Nephron progenitor cell (in vitro differentiated cells): Measurements from ENCODE around the gene HIPK2.

Experiments
- DNase-seq: peaks from one replicate; pipeline ENCODE4 v3.0.0; 2021
- H3K27ac Mint-ChIP-seq: 2 replicates; pipeline ENCODE4 v1.8.0; 2021; ENCODE audit warnings: mild to moderate bottlenecking, moderate library complexity, mixed read lengths
- H3K27me3 Mint-ChIP-seq: 2 replicates; pipeline ENCODE4 v1.8.0; 2021; ENCODE audit warnings: mild to moderate bottlenecking, low read depth, mixed read lengths; ENCODE audit not compliant: poor library complexity
- H3K36me3 Mint-ChIP-seq: 2 replicates; pipeline ENCODE4 v1.8.0; 2021; ENCODE audit warnings: low read depth, mixed read lengths
- H3K4me1 Mint-ChIP-seq: 2 replicates; pipeline ENCODE4 v1.8.0; 2021; ENCODE audit warnings: mixed read lengths
- H3K4me3 Mint-ChIP-seq: 2 replicates; pipeline ENCODE4 v1.8.0; 2021; ENCODE audit warnings: mild to moderate bottlenecking, moderate library complexity, mixed read lengths
- H3K9me3 Mint-ChIP-seq: 2 replicates; pipeline ENCODE4 v1.8.0; 2021; ENCODE audit warnings: mild to moderate bottlenecking, moderate library complexity, mixed read lengths
- TF ChIP-seq, protein P1 (sequence below): fragments of 200-600 bp; sonication (generic); IDR thresholded peaks from 2 replicates; pipeline ENCODE4 v1.5.0; 2021; ENCODE audit warnings: antibody characterized with exemption

Gene HIPK2

DNA sequence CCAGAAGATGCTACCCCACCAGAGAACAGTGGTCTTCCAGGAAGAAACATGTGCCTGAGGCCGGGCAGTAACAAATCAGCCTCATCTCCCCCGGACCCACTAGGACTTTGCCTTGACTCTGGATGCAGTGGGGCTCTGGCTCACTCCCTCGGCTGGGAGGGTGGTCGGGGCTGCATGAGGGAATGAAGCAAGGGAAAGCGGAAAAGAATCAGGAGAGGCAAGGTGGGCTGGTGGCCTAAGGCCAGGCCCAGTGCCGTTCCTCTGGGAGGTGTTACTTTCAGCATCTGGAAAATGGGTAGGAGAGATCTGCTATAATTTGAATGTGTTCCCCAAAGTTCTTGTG, 202.5 kb downstream of the HIPK2 start:
- H3K4me3 Mint-ChIP-seq, result no peak overlapping the region
- H3K9me3 Mint-ChIP-seq, result no peaks in the 10 kb centered on the region
- no peaks in the 10 kb centered on the region for H3K27me3 Mint-ChIP-seq
- TF ChIP-seq, protein P1, sequence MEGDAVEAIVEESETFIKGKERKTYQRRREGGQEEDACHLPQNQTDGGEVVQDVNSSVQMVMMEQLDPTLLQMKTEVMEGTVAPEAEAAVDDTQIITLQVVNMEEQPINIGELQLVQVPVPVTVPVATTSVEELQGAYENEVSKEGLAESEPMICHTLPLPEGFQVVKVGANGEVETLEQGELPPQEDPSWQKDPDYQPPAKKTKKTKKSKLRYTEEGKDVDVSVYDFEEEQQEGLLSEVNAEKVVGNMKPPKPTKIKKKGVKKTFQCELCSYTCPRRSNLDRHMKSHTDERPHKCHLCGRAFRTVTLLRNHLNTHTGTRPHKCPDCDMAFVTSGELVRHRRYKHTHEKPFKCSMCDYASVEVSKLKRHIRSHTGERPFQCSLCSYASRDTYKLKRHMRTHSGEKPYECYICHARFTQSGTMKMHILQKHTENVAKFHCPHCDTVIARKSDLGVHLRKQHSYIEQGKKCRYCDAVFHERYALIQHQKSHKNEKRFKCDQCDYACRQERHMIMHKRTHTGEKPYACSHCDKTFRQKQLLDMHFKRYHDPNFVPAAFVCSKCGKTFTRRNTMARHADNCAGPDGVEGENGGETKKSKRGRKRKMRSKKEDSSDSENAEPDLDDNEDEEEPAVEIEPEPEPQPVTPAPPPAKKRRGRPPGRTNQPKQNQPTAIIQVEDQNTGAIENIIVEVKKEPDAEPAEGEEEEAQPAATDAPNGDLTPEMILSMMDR, result no peak
- peaks cover 83% of the 10 kb centered on the region for H3K36me3 Mint-ChIP-seq
- no peak for DNase-seq
- peaks cover 44% of the 10 kb centered on the region for H3K4me1 Mint-ChIP-seq
- peak overlapping the region; percentile 87 for H3K27ac Mint-ChIP-seq

DNA sequence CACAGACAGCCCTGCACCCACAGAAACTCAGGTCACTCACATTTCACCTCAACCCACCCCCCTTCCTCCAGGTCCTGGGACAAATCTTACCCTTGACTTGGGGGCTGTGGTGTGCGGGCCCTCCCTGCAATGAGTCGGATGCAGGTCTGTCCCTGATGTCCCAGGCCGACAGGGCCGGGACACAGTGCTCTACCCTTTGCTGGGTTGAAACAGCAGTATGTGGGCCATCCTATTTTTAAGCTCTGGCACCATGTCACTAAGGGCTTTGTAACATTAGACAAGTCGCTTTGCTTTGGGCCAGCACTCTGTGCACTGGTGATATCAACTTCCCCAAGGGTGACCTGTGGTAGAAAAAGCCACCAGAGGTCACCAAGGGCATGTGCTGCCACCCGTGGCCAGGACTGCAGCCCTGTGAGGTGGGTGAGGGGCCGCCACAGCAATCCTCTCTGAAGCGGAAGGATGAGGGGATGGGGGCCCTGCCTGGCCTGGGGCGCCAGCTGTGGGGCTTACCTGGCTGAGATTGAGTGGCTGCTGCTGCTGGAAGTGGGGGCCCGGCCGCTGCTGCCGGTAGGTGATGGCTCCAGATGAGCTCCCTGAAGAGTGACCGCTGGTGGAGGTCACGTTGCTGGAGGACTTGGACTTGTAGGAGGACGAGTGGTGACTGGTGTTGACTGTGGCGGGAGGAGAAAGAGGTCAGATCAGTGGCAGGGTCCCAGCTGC, 203.0 kb downstream of the HIPK2 start:
- peak overlapping the region; percentile 87 for H3K27ac Mint-ChIP-seq
- no peaks in the 10 kb centered on the region for H3K27me3 Mint-ChIP-seq
- H3K4me3 Mint-ChIP-seq, result no peak overlapping the region
- no peak for DNase-seq
- no peaks in the 10 kb centered on the region for H3K9me3 Mint-ChIP-seq
- peaks cover 46% of the 10 kb centered on the region for H3K4me1 Mint-ChIP-seq
- H3K36me3 Mint-ChIP-seq, result peaks cover 79% of the 10 kb centered on the region
- TF ChIP-seq, protein P1, result no peak

DNA sequence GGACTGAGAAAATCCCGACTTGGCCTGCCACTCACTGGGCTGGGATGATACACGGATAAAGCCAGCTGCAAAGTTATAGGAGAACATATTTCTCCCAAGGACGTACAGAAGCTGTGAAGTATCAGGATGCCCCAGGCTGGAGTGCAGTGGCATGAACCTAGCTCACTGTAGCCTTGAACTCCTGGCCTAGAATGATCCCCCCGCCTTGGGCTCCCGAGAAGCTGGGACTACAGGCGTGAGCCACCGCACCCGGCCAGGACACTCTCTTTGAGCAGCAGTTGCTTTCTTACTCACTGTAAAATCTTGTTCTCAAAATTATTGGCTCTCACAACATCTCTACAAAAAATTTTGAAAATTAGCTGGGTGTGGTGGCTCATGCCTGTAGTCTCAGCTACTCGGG, 203.9 kb downstream of the HIPK2 start:
- DNase-seq, result no peak
- TF ChIP-seq, protein P1, result no peak
- Mint-ChIP-seq H3K4me1 (peaks cover 46% of the 10 kb centered on the region), H3K27me3 (no peaks in the 10 kb centered on the region), H3K27ac (no peak overlapping the region), H3K4me3 (no peak overlapping the region), H3K36me3 (peaks cover 78% of the 10 kb centered on the region), H3K9me3 (no peaks in the 10 kb centered on the region)

DNA sequence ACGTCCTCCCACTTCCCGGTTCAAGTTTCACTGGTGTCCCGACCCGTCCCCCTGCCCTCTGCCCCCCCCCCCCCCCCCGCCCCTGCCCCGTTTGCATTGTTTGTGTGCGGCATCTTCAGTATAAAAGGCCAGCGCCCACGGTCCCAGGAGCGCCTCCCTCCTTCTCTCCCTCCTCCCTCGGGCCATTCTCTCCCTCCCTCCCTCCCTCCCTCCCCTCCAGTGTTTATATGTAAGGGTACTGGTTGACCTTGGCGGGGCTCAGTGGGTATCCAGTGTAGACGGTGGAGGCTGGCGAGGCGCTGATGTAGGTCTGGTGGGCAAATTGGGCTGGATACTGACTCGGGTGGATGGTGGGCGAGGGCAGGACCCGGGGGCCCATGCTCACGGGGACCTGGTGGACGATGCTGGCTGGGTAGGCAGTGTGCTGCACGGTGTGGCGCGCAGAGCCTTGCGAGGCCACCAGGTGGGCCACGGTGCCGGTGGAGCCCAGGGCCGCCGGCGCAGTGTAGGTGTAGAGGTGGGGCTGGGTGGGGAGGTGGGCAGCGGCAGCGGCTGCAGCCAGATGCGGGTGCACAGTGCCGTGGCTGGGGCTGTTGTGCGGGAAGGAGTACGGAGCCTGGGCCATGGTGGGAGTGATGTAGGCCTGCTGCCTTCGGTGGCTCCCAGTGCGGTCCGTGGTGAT, 205.0 kb downstream of the HIPK2 start:
- no peaks in the 10 kb centered on the region for H3K27me3 Mint-ChIP-seq
- H3K36me3 Mint-ChIP-seq, result peaks cover 79% of the 10 kb centered on the region
- H3K4me3 Mint-ChIP-seq, result no peak overlapping the region
- peaks cover 55% of the 10 kb centered on the region for H3K4me1 Mint-ChIP-seq
- TF ChIP-seq, protein P1, result no peak
- no peaks in the 10 kb centered on the region for H3K9me3 Mint-ChIP-seq
- peak overlapping the region; percentile 48 for H3K27ac Mint-ChIP-seq
- DNase-seq, result no peak

DNA sequence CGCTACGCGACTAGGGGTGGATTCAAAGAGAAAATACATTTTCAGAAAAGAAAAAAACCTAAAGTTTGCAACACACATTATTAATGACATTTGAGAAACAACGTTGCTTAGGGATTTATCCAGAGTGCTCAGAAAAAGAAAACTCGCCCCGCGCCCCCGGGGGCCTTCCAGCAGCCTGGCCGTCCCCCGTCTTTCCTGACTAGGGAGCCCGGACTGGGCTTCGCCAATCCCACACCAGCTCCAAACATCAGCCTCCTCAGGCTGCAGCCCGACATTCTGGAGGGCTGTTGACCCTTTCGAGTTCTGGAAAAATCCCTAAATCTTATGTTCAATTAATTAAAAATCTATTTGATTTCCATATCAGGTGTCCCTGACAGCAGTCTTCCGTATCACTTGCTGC, 205.7 kb downstream of the HIPK2 start:
- Mint-ChIP-seq H3K4me3 (no peak overlapping the region), H3K27me3 (no peaks in the 10 kb centered on the region), H3K9me3 (no peaks in the 10 kb centered on the region), H3K27ac (peak overlapping the region; percentile 59), H3K4me1 (peaks cover 59% of the 10 kb centered on the region), H3K36me3 (peaks cover 79% of the 10 kb centered on the region)
- TF ChIP-seq, protein P1, result no peak
- DNase-seq, result no peak

DNA sequence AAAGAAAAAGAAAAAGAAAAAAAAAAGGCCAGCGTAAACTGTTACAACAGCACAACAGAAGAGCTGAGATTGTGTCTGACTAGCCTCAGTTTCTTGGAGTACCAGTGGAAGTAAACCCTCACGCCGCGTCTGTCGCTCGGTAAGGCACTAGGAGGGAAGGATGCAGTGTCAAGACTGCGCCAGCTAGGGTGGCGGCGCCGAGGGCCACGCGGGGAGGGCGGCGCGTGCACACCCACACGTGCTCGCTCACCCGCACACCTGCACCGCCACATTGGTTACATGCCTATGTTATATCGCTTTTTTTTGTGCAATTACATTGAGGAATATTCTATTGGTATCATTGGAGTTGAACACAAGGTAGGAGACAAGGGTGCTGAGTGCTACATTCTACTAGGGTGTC, 206.1 kb downstream of the HIPK2 start:
- DNase-seq, result no peak
- TF ChIP-seq, protein P1, result no peak
- peaks cover 63% of the 10 kb centered on the region for H3K4me1 Mint-ChIP-seq
- no peaks in the 10 kb centered on the region for H3K9me3 Mint-ChIP-seq
- no peak overlapping the region for H3K4me3 Mint-ChIP-seq
- no peaks in the 10 kb centered on the region for H3K27me3 Mint-ChIP-seq
- peaks cover 81% of the 10 kb centered on the region for H3K36me3 Mint-ChIP-seq
- peak overlapping the region; percentile 95 for H3K27ac Mint-ChIP-seq
